DND-41 (cell line): ENCODE data around the gene PSMB10.

ENCODE experiments used
- ATAC-seq: fragments of 200-7000 bp; cut with Tn5 transposase; 3 replicates; pipeline ENCODE4 v1.9.1; 2021; ENCODE audit warnings: low read depth; ENCODE audit not compliant: insufficient read depth
- DNase-seq: peaks from one replicate; pipeline ENCODE4 v3.0.0-alpha.2; 2020
- H2AFZ ChIP-seq: 2 replicates; pipeline ENCODE4 v1.6.0; 2012; ENCODE audit warnings: low read depth, low read length
- H3K27ac ChIP-seq: 2 replicates; pipeline ENCODE4 v1.5.1; 2012; ENCODE audit warnings: low read length, inconsistent platforms
- H3K27me3 ChIP-seq: fragments of 200-600 bp; sonication (generic); 2 replicates; pipeline ENCODE4 v1.6.0; 2012; ENCODE audit warnings: low read length, mild to moderate bottlenecking, inconsistent platforms; ENCODE audit not compliant: insufficient read depth, poor library complexity
- H3K36me3 ChIP-seq: 2 replicates; pipeline ENCODE4 v1.5.1; 2012; ENCODE audit warnings: low read length, inconsistent platforms; ENCODE audit not compliant: insufficient read depth
- H3K4me1 ChIP-seq: 2 replicates; pipeline ENCODE4 v1.5.1; 2012; ENCODE audit warnings: mild to moderate bottlenecking, low read length; ENCODE audit not compliant: insufficient read depth
- H3K4me2 ChIP-seq: 2 replicates; pipeline ENCODE4 v1.6.0; 2012; ENCODE audit warnings: mild to moderate bottlenecking, moderate library complexity, low read length, inconsistent platforms; ENCODE audit not compliant: insufficient read depth
- H3K4me3 ChIP-seq, 2 experiments: fragments of 200-600 bp in 1 of 2; shearing (Covaris generic) in 1 of 2; 2 replicates each; pipeline ENCODE4 v1.5.1; 2012 to 2016; ENCODE audit warnings: inconsistent platforms in 2 of 2, low read length in 2 of 2, mild to moderate bottlenecking in 2 of 2, low read depth in 1 of 2, moderate library complexity in 1 of 2
- H3K79me2 ChIP-seq: 2 replicates; pipeline ENCODE4 v1.6.0; 2012; ENCODE audit warnings: low read length, inconsistent platforms; ENCODE audit not compliant: insufficient read depth
- H3K9ac ChIP-seq: 2 replicates; pipeline ENCODE4 v1.6.0; 2012; ENCODE audit warnings: low read depth, mild to moderate bottlenecking, inconsistent platforms, low read length, moderate library complexity
- H3K9me3 ChIP-seq: 2 replicates; pipeline ENCODE4 v1.5.1; 2012; ENCODE audit warnings: low read length, moderate library complexity, mild to moderate bottlenecking, inconsistent platforms; ENCODE audit not compliant: insufficient read depth, severe bottlenecking
- H4K20me1 ChIP-seq: 2 replicates; pipeline ENCODE4 v1.6.0; 2012; ENCODE audit warnings: low read length; ENCODE audit not compliant: insufficient read depth
- EZH2 ChIP-seq: IDR thresholded peaks from 3 replicates; pipeline ENCODE4 v1.6.1; 2012; ENCODE audit warnings: borderline replicate concordance, low read depth, mild to moderate bottlenecking, moderate library complexity, low read length, inconsistent platforms; ENCODE audit not compliant: severe bottlenecking
- TF ChIP-seq, protein P1 (sequence below): IDR thresholded peaks from 2 replicates; pipeline ENCODE4 v1.5.1; 2012; ENCODE audit warnings: borderline replicate concordance, low read length, moderate library complexity, mild to moderate bottlenecking; ENCODE audit not compliant: poor library complexity, severe bottlenecking; ENCODE audit errors: extremely low read depth

PSMB10 gene

DNA sequence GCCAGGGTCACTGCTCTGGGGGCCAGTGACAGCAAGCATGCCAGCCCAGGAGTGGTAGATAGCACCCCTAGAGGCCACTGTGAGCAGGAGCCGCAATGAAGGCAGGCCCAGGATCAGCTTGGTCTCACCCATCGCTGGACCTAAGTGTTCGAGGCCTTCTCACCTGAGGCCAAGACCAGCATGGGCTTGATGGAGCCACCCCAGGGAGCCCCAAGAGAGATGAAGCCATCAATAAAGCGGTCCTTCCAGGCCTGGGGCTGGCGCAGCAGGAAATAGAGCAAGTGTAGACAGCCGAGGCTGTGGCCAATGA lies 5.5 kb upstream of the PSMB10 start:
- no peaks in the 10 kb centered on the region for H4K20me1 ChIP-seq
- H3K9ac ChIP-seq = no peak overlapping the region
- ATAC-seq (peak; percentile 62), DNase-seq (peak; percentile 46)
- H3K79me2 ChIP-seq = peaks cover 4% of the 10 kb centered on the region
- peaks cover 67% of the 10 kb centered on the region for H3K36me3 ChIP-seq
- H3K27me3 ChIP-seq = no peaks in the 10 kb centered on the region
- H3K27ac ChIP-seq = no peak overlapping the region
- TF ChIP-seq, protein P1, sequence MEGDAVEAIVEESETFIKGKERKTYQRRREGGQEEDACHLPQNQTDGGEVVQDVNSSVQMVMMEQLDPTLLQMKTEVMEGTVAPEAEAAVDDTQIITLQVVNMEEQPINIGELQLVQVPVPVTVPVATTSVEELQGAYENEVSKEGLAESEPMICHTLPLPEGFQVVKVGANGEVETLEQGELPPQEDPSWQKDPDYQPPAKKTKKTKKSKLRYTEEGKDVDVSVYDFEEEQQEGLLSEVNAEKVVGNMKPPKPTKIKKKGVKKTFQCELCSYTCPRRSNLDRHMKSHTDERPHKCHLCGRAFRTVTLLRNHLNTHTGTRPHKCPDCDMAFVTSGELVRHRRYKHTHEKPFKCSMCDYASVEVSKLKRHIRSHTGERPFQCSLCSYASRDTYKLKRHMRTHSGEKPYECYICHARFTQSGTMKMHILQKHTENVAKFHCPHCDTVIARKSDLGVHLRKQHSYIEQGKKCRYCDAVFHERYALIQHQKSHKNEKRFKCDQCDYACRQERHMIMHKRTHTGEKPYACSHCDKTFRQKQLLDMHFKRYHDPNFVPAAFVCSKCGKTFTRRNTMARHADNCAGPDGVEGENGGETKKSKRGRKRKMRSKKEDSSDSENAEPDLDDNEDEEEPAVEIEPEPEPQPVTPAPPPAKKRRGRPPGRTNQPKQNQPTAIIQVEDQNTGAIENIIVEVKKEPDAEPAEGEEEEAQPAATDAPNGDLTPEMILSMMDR = peak; percentile 77
- no peak for TF ChIP-seq EZH2
- H3K9me3 ChIP-seq = no peaks in the 10 kb centered on the region
- peaks cover 8% of the 10 kb centered on the region for H3K4me1 ChIP-seq
- H2AFZ ChIP-seq = no peak overlapping the region
- H3K4me2 ChIP-seq = no peak overlapping the region
- H3K4me3 ChIP-seq = no peak overlapping the region

DNA sequence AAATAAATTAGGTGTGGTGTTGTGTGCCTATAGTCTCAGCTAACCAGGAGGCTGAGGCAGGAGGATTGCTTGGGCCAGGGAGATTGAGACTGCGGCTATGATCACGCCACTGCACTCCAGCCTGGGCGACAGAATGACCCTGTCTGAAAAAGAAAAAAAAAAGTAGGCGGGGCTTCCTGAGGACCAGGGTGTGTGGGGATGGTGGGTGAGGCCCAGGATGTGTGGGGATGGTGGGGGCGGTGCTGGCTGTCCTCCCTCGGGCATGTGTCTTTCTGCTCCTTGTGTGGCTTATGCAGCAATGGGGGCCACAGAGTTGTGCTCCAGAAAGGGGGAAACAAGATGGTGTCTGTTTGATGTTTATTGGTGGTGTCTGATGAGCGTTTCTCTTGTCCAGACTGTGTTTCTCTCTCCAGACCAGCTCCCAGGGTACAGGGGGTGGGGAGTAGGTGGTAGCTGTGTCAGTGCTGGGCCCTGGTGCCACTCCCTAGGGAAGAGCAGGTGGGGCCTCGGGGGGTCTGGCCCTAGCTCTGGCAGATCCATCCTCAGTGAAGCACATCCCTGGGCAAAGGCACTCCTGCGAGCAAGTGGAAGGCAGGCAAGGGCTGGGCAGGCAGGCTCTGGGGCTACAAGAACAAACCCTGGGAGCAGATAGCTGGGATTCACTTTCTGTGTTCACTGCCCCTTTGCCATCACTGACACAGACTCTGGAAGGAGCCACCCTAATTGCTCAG lies 5.0 kb upstream of the PSMB10 start:
- no peak for DNase-seq
- TF ChIP-seq, protein P1 = no peak
- no peak for TF ChIP-seq EZH2
- Histone ChIP-seq H2AFZ (no peak overlapping the region), H3K79me2 (peaks cover 9% of the 10 kb centered on the region), H3K27ac (no peak overlapping the region), H3K4me3 (no peak overlapping the region), H3K27me3 (no peaks in the 10 kb centered on the region), H3K36me3 (peaks cover 61% of the 10 kb centered on the region), H4K20me1 (no peaks in the 10 kb centered on the region), H3K4me2 (no peak overlapping the region), H3K9ac (no peak overlapping the region), H3K4me1 (peaks cover 12% of the 10 kb centered on the region), H3K9me3 (no peaks in the 10 kb centered on the region)
- ATAC-seq = no peak

DNA sequence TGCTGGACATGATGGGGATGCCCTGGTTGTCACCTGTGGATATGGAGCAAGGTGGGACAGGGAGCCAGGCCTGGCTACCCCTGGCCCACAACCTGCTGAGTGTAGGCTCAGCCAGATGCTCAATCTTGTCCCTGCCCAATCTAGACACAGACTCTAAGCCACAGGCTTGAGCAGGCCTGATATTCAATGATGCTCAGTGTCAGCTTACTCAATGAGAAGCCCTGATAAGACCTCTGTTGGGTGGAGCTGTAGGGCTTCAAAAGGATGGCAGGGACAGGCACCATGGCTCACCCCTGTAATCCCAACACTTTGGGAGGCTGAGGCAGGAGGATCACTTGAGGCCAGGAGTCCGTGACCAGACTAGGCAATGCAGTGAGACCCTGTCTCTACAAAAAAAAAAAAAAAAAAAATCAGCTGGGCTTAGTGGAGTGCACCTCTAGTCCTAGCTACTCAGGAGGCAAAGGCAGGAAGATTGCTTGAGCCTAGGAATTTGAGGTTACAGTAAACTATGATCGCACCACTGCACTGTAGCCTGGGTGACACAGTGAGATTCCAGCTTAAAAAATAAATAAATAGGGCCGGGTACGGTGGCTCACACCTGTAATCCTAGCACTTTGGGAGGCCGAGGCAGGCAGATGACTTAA lies 3.9 kb upstream of the PSMB10 start:
- no peaks in the 10 kb centered on the region for H3K27me3 ChIP-seq
- no peak overlapping the region for H2AFZ ChIP-seq
- H3K27ac ChIP-seq = no peak overlapping the region
- peaks cover 20% of the 10 kb centered on the region for H3K79me2 ChIP-seq
- no peaks in the 10 kb centered on the region; the same call in 1 of the 2 replicates for H4K20me1 ChIP-seq
- TF ChIP-seq, protein P1 = no peak
- TF ChIP-seq EZH2 = no peak
- no peak overlapping the region for H3K4me2 ChIP-seq
- peaks cover 55% of the 10 kb centered on the region for H3K36me3 ChIP-seq
- H3K4me1 ChIP-seq = peaks cover 16% of the 10 kb centered on the region
- H3K9ac ChIP-seq = no peak overlapping the region
- H3K4me3 ChIP-seq = no peak overlapping the region
- DNase-seq = no peak
- H3K9me3 ChIP-seq = no peaks in the 10 kb centered on the region
- no peak for ATAC-seq
